GM23248 (cell line): ENCODE data around the gene AMZ2.

Experiments used
- EZH2 ChIP-seq: fragments of 200-600 bp; sonication (generic); IDR thresholded peaks from 2 replicates; pipeline ENCODE4 v1.6.1; 2018; ENCODE audit warnings: antibody characterized with exemption, mild to moderate bottlenecking; ENCODE audit not compliant: insufficient read depth, poor library complexity, severe bottlenecking
- EZH2phosphoT487 ChIP-seq: fragments of 200-600 bp; sonication (generic); IDR thresholded peaks from 2 replicates; pipeline ENCODE4 v1.6.1; 2018; ENCODE audit warnings: antibody characterized with exemption, moderate library complexity, mild to moderate bottlenecking, low read depth; ENCODE audit not compliant: insufficient read depth

- no peak for TF ChIP-seq EZH2phosphoT487
- TF ChIP-seq EZH2: no peak
Observed at GRCh38 chr17:68257934-68258333, 10.1 kb downstream of the AMZ2 start.
